GM12892 (cell line): ENCODE data around the gene NFIB.

Source experiments
- POLR2A ChIP-seq: IDR thresholded peaks from 2 replicates; pipeline ENCODE4 v1.6.1; 2011; ENCODE audit warnings: low read depth, low read length, control low read depth
- POLR2AphosphoS5 ChIP-seq: IDR thresholded peaks from 2 replicates; pipeline ENCODE4 v1.6.1; 2011; ENCODE audit warnings: low read depth, low read length, control low read depth

- TF ChIP-seq POLR2AphosphoS5 (no peak), POLR2A (no peak)
Observed at GRCh38 chr9:14175778-14176177, 138.2 kb downstream of the NFIB start.
